Measurements from ENCODE around the gene DUSP14.
"Not testable (repeated sequence)": the region's sequence is repeated elsewhere in the genome, so short reads cannot be mapped to it uniquely, and the experiment has no call there.

DUSP14 gene

GRCh38 chr17:37489197-37490001 is at the start of gene DUSP14:
TSS of gene DUSP14 (plus strand) at chr17:37489891. CDS start at chr17:37512273, 22,382 bp downstream.
- DNase-seq: peak; percentile 70

- no peak for DNase-seq
These were observed 49.3 kb upstream of the DUSP14 start for GRCh38 chr17:37440424-37440823.

- DNase-seq: not testable (repeated sequence)
These were observed 48.2 kb upstream of the DUSP14 start for GRCh38 chr17:37441369-37442014.

- no peak for DNase-seq
These were observed 43.7 kb upstream of the DUSP14 start for GRCh38 chr17:37446027-37446426.

GRCh38 chr17:37447641-37448040 is 42.0 kb upstream of the DUSP14 start:
- DNase-seq: no peak

GRCh38 chr17:37450112-37450511 is 39.6 kb upstream of the DUSP14 start:
- DNase-seq: no peak

- DNase-seq: not testable (repeated sequence)
These were observed 31.9 kb upstream of the DUSP14 start for GRCh38 chr17:37457801-37458200.

GRCh38 chr17:37458805-37459204 is 30.9 kb upstream of the DUSP14 start:
- no peak for DNase-seq

GRCh38 chr17:37461668-37462067 is 28.0 kb upstream of the DUSP14 start:
- DNase-seq: no peak

GRCh38 chr17:37462492-37462891 is 27.2 kb upstream of the DUSP14 start:
- no peak for DNase-seq

- no peak for DNase-seq
These were observed 26.7 kb upstream of the DUSP14 start for GRCh38 chr17:37463039-37463438.

GRCh38 chr17:37465069-37465616 is 24.5 kb upstream of the DUSP14 start:
- no peak for DNase-seq

- no peak for DNase-seq
These were observed 23.2 kb upstream of the DUSP14 start for GRCh38 chr17:37466471-37466870.

- no peak for DNase-seq
These were observed 19.5 kb upstream of the DUSP14 start for GRCh38 chr17:37470181-37470580.

GRCh38 chr17:37475731-37476420 is 13.8 kb upstream of the DUSP14 start:
- DNase-seq: no peak

GRCh38 chr17:37476431-37477120 is 13.1 kb upstream of the DUSP14 start:
- DNase-seq: no peak

GRCh38 chr17:37478187-37478586 is 11.5 kb upstream of the DUSP14 start:
- DNase-seq: no peak

- no peak for DNase-seq
These were observed 10.7 kb upstream of the DUSP14 start for GRCh38 chr17:37479025-37479424.

- no peak for DNase-seq
These were observed 9.3 kb upstream of the DUSP14 start for GRCh38 chr17:37480427-37480826.

GRCh38 chr17:37481001-37481665 is 8.6 kb upstream of the DUSP14 start:
- no peak for DNase-seq

- DNase-seq: no peak
These were observed 6.2 kb upstream of the DUSP14 start for GRCh38 chr17:37483311-37484039.
